Epithelial cell of proximal tubule (primary cell): ENCODE data around the gene ITGA11. TPM values are rescaled to one million over a fixed set of nuclear protein-coding genes. Genes with fewer than 3 reads are reported as not detected.

Experiments
- DNase-seq: peaks from one replicate; pipeline ENCODE4 v3.0.0-alpha.2; 2011; ENCODE audit warnings: low read depth
- H3K4me3 ChIP-seq: 2 replicates; pipeline ENCODE4 v1.5.1; 2011; ENCODE audit warnings: low read depth, mild to moderate bottlenecking, low read length
- total RNA-seq: library from RNA; depleted of rRNA; stranded (reverse); fragments of >200 nt; gene quantifications from 2 replicates; pipeline ENCODE4 v1.2.3, GENCODE V29; 2015
- TF ChIP-seq, protein P1 (sequence below): conservative IDR thresholded peaks from 2 replicates; pipeline ENCODE4 v1.5.1; 2012; ENCODE audit warnings: low read depth, mild to moderate bottlenecking, low read length

Gene ITGA11
- total RNA-seq, 1 donor from 2014 or later: 1.6 TPM

DNA sequence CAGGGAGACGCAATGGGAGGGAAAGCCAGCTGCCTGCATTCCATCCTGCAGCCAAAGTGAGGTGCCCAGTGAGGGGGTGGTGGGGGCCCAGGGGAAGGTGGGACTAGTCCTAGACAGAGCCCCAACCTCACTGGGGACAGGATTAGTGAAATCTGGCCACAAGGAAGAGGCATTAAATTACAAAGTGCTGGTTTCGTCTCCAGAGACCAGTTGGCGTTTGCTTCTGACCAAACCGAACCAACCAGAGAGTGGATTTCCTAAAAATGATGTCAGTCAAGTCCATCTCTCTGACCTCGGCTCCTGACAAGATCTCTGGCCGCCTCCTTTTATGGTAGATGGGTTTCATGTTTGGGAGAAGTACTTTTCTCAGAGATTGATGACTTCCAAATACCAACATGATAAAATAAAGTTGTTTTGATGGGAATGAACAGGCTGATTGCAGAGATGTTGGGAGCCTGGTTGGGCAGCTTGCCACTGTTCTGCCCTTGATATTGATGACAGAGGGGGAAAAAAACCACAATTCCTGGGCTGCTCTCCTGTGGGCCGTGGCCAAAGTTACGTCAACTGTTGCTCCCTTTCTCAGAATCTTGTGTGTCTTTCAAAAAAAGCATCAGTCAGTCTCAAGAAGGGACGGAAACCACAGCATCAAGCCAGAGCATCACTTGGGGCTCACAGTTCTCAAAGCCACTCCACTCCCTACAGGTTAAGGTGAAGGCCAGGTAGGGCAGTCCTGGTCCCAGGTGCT is 24.6 kb downstream of the ITGA11 start:
- TF ChIP-seq, protein P1, sequence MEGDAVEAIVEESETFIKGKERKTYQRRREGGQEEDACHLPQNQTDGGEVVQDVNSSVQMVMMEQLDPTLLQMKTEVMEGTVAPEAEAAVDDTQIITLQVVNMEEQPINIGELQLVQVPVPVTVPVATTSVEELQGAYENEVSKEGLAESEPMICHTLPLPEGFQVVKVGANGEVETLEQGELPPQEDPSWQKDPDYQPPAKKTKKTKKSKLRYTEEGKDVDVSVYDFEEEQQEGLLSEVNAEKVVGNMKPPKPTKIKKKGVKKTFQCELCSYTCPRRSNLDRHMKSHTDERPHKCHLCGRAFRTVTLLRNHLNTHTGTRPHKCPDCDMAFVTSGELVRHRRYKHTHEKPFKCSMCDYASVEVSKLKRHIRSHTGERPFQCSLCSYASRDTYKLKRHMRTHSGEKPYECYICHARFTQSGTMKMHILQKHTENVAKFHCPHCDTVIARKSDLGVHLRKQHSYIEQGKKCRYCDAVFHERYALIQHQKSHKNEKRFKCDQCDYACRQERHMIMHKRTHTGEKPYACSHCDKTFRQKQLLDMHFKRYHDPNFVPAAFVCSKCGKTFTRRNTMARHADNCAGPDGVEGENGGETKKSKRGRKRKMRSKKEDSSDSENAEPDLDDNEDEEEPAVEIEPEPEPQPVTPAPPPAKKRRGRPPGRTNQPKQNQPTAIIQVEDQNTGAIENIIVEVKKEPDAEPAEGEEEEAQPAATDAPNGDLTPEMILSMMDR: no peak
- no peak overlapping the region for H3K4me3 ChIP-seq
- DNase-seq: no peak

DNA sequence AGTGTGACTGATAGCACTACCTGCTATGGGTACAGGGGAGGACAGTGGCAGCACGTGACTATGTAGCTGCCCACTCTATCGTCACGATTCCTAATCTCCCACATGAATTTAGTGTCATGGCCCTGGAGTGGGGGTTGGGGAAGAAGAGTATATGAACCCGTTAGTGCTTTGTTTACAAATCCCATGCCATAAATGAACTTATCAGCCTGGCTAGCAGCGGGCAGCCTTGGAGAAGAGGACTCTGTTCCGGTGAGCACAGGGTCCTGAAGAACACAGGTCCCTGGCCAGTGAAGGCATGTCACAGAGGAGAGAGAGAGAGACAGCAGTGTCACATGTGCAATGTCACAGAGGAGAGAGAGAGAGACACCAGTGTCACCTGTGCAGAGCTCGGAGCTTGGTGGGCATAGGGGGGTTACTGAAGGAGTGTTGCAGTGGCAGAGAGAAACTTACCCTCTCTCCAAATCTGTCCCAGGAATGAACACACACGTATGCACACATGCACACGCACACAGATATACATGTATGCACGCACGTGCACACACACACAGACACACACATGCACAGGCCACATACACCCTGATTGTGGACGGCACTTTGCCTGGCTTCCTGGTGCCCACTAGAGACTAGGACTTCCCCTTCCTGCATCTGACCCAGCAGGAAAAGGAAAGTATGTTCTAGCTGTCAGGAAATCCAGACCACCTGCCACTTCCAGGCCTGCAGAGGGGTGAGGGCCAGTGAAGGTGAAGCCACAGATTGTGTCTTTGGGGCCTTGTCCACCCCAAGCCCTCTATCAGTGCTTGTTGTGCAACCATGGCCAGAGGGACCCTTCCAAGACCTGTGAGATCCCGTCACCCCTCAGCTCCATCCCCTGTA is 26.3 kb downstream of the ITGA11 start:
- TF ChIP-seq, protein P1: no peak
- no peak overlapping the region for H3K4me3 ChIP-seq
- no peak for DNase-seq

DNA sequence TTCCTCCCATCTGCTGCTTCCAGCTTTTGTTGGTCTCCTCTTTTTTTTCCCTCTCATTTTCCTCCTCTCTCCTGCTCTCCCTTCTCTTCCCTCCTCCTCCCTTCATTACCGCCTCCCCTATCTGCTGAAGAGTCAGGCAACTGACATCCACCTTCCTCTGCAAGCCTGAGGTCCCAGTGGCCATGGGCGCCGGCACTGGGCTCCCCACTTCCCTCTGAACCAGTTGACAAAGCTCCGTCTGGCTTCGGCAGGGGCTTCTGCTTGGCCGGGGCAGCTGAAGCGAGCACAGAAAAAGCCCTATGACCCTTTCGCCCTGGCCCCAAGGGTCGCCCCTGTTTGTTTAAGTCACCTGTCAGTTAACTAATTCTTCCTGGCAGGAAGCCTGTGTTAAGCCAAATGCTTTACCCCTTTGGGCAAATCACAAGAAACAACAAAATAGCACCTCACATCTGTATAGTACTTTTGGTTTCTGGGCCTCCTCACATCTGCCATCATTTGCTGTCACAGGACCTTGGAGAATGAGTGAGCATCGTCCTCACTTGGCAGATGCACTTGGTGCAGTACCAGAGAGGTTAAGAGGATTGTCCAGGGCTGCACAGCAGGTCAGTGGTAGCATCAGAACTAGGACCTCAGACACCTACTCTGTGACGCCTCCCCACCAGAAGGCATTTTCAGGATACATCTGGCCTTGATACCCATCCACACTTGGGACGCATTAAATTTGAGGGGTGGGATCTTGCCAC is 27.7 kb downstream of the ITGA11 start:
- no peak overlapping the region for H3K4me3 ChIP-seq
- TF ChIP-seq, protein P1: no peak
- DNase-seq: no peak

DNA sequence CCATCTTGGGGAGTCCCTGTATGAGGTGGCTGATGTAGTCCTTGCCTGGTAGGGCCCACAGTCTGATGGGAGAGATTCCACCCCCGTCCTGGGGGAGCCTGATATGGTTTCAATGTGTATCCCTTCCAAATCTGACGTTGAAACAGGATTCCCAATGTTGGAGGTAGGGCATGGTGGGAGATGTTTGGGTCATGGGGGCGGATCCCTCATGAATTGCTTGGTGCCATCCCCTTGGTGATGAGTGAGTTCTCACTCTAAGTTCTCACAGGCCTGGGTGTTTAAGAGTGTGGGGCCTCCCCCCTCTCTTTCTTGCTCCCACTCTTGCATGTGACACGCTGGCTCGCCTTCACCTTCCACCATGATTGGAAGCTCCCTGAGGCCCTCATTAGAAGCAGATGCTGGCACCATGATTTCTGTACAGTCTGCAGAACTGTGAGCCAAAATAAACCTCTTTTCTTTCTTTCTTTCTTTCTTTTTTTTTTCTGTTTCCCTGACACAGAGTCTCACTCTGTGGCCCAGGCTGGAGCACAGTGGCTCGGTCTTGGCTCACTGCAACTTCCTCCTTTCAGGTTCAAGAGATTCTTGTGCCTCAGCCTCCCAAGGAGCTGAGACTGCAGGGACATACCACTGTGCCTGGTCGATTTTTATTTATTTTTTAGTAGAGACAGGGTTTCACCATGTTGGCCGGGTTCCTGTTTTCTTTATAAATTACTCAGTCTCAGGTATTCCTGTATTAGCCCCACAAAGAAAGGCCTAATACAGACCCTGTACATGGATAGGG is 28.6 kb downstream of the ITGA11 start:
- DNase-seq: no peak
- TF ChIP-seq, protein P1: no peak
- H3K4me3 ChIP-seq: no peak overlapping the region

DNA sequence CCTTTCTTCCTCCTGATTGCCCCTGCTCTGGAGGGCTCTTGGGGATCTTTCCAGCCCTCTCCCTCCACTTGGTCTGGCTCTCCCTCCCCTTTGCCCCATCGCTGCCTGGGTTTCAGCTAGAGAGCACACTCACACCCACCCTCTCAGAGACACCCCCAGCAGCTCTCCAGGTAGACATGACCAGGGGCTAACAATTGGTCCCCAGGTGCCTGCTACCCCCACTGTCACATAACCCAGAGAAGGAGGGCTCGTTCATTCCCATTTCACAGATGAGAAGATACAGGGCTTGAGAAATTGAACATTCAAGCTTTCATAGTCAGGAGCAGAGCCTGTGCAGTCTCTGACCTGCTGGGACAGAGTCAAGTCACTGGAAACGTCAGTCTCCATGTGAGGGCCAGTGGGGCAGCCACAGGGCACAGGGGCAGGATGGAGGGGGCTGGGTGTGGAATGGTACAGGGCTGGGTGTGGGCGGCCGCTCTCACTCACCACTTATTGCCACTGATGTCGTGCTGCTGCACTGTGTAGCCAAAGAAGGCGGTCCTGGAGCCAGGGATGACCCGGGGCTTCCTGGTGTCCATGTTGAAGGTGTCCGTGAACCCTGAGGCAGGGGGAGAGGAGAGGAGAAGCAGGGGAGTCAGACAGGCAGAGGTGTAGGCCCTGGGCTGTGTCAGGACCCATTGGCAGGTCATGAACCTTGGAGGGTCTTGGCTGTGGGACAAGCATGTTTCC is 29.4 kb downstream of the ITGA11 start:
- no peak for DNase-seq
- H3K4me3 ChIP-seq: no peak overlapping the region
- TF ChIP-seq, protein P1: no peak
